IMR-90 (cell line): ENCODE data around the gene DIO1. TPM values are rescaled to one million over a fixed set of nuclear protein-coding genes. Genes with fewer than 3 reads are reported as not detected.

Experiments used
- ATAC-seq: fragments of 200-7000 bp; cut with Tn5 transposase; 2 replicates; pipeline ENCODE4 v1.9.1; 2020; ENCODE audit warnings: low read depth, mild to moderate bottlenecking, moderate library complexity
- BruUV-seq: library from RNA; stranded (reverse); fragments of 400-500 nt; replicated peaks from 2 replicates; lab custom pipeline; 2021; lab: Mats Ljungman, UMichigan
- CTCF ChIA-PET: fragments of 300-600 bp; formaldehyde crosslinking; extraction: SDS; loops from one replicate; lab custom pipeline; 2021; ENCODE audit warnings: antibody characterized with exemption; lab: Yijun Ruan, JAX
- POLR2A ChIA-PET: fragments of 300-600 bp; sonication (Branson Sonifier 250); formaldehyde crosslinking; loops from one replicate; lab custom pipeline; 2022; ENCODE audit warnings: antibody characterized with exemption; ENCODE audit not compliant: unreplicated experiment; lab: Charles Lee
- DNase-seq: peaks from one replicate; pipeline ENCODE4 v3.0.0; 2013
- H2AFZ ChIP-seq: replicated peaks from 2 replicates; pipeline ENCODE3; 2013; ENCODE audit warnings: low read length, mild to moderate bottlenecking; ENCODE audit not compliant: poor library complexity
- H2AK5ac ChIP-seq: 2 replicates; pipeline ENCODE4 v1.6.1; 2013; ENCODE audit warnings: low read depth, low read length, inconsistent platforms
- H2AK9ac ChIP-seq: replicated peaks from 2 replicates; pipeline ENCODE3; 2013; ENCODE audit warnings: mild to moderate bottlenecking, low read depth, low read length, moderate library complexity; ENCODE audit not compliant: poor library complexity
- H2BK120ac ChIP-seq: 2 replicates; pipeline ENCODE4 v1.6.1; 2013; ENCODE audit warnings: low read depth, low read length, inconsistent platforms
- H2BK15ac ChIP-seq: 3 replicates; pipeline ENCODE4 v1.6.1; 2013; ENCODE audit warnings: low read depth, low read length, inconsistent platforms
- H2BK20ac ChIP-seq: 2 replicates; pipeline ENCODE4 v1.6.1; 2013; ENCODE audit warnings: low read depth, mild to moderate bottlenecking, inconsistent platforms, low read length, moderate library complexity
- H2BK5ac ChIP-seq: 2 replicates; pipeline ENCODE4 v1.6.1; 2013; ENCODE audit warnings: mild to moderate bottlenecking, low read depth, low read length, inconsistent platforms; ENCODE audit not compliant: poor library complexity, severe bottlenecking
- H3K14ac ChIP-seq: replicated peaks from 2 replicates; pipeline ENCODE4 v1.6.1; 2013; ENCODE audit warnings: low read depth, low read length, inconsistent platforms
- H3K18ac ChIP-seq: 2 replicates; pipeline ENCODE4 v1.6.1; 2013; ENCODE audit warnings: low read depth, low read length, control low read depth
- H3K23ac ChIP-seq: 2 replicates; pipeline ENCODE4 v1.6.1; 2013; ENCODE audit warnings: low read depth, low read length, inconsistent platforms
- H3K27ac ChIP-seq: 2 replicates; pipeline ENCODE4 v1.5.1; 2013; ENCODE audit warnings: mild to moderate bottlenecking, control low read depth, low read length; ENCODE audit not compliant: insufficient read depth
- H3K27me3 ChIP-seq: 2 replicates; pipeline ENCODE4 v1.6.1; 2013; ENCODE audit warnings: low read length; ENCODE audit not compliant: control insufficient read depth, insufficient read depth
- H3K36me3 ChIP-seq: 2 replicates; pipeline ENCODE4 v1.6.1; 2013; ENCODE audit warnings: low read length, mixed read lengths; ENCODE audit not compliant: control insufficient read depth, insufficient read depth
- H3K4ac ChIP-seq: 2 replicates; pipeline ENCODE4 v1.6.1; 2013; ENCODE audit warnings: low read depth, low read length, inconsistent platforms
- H3K4me1 ChIP-seq: 2 replicates; pipeline ENCODE4 v1.6.1; 2013; ENCODE audit warnings: low read length, mixed read lengths; ENCODE audit not compliant: control insufficient read depth, insufficient read depth
- H3K4me2 ChIP-seq: 2 replicates; pipeline ENCODE4 v1.6.1; 2013; ENCODE audit warnings: low read depth, mild to moderate bottlenecking, control low read depth, low read length, moderate library complexity
- H3K4me3 ChIP-seq: 2 replicates; pipeline ENCODE4 v1.5.1; 2013; ENCODE audit warnings: low read depth, mild to moderate bottlenecking, control low read depth, low read length, moderate library complexity; ENCODE audit not compliant: insufficient read depth
- H3K56ac ChIP-seq: 2 replicates; pipeline ENCODE4 v1.6.1; 2013; ENCODE audit warnings: low read length, inconsistent platforms; ENCODE audit not compliant: insufficient read depth; ENCODE audit errors: extremely low read depth
- H3K79me1 ChIP-seq, 2 experiments: 2 replicates each; pipeline ENCODE4 v1.6.1; 2013; ENCODE audit warnings: low read length in 2 of 2, inconsistent platforms in 1 of 2, low read depth in 1 of 2
- H3K9ac ChIP-seq: 2 replicates; pipeline ENCODE4 v1.6.1; 2013; ENCODE audit warnings: low read depth, low read length, control low read depth
- H3K9me1 ChIP-seq: 2 replicates; pipeline ENCODE4 v1.6.1; 2013; ENCODE audit warnings: low read length, inconsistent platforms; ENCODE audit not compliant: insufficient read depth
- H3K9me3 ChIP-seq: 2 replicates; pipeline ENCODE4 v1.6.1; 2013; ENCODE audit warnings: low read length; ENCODE audit not compliant: control insufficient read depth, insufficient read depth
- H4K20me1 ChIP-seq: 2 replicates; pipeline ENCODE4 v1.6.1; 2013; ENCODE audit warnings: low read length, inconsistent platforms; ENCODE audit not compliant: insufficient read depth
- H4K5ac ChIP-seq: 2 replicates; pipeline ENCODE4 v1.6.1; 2013; ENCODE audit warnings: mild to moderate bottlenecking, low read depth, low read length, control low read depth
- H4K8ac ChIP-seq, 2 experiments: 2 replicates each; pipeline ENCODE4 v1.6.1; 2013; ENCODE audit warnings: low read depth in 2 of 2, low read length in 2 of 2, control low read depth in 1 of 2, inconsistent platforms in 1 of 2
- H4K91ac ChIP-seq: 2 replicates; pipeline ENCODE4 v1.6.1; 2013; ENCODE audit warnings: low read depth, low read length, inconsistent platforms; ENCODE audit not compliant: insufficient read depth
- BHLHE40 ChIP-seq: fragments of 150-350 bp; IDR thresholded peaks from 2 replicates; pipeline ENCODE4 v1.6.1; 2016; ENCODE audit warnings: mild to moderate bottlenecking, low read depth, low read length
- CEBPB ChIP-seq: IDR thresholded peaks from 2 replicates; pipeline ENCODE4 v1.6.1; 2012; ENCODE audit warnings: low read depth, low read length, improper control_type of control experiment
- CHD1 ChIP-seq: IDR thresholded peaks from 2 replicates; pipeline ENCODE4 v1.6.1; 2012; ENCODE audit warnings: low read depth, low read length, improper control_type of control experiment
- ELK1 ChIP-seq: fragments of 150-350 bp; IDR thresholded peaks from 2 replicates; pipeline ENCODE4 v1.6.1; 2016; ENCODE audit warnings: low read depth, mild to moderate bottlenecking, low read length, moderate library complexity, borderline replicate concordance
- FOS ChIP-seq: fragments of 150-350 bp; IDR thresholded peaks from 2 replicates; pipeline ENCODE4 v1.6.1; 2016; ENCODE audit warnings: low read depth, low read length
- MAZ ChIP-seq: IDR thresholded peaks from 2 replicates; pipeline ENCODE4 v1.6.1; 2012; ENCODE audit warnings: low read depth, mild to moderate bottlenecking, low read length, improper control_type of control experiment, moderate library complexity, borderline replicate concordance
- MXI1 ChIP-seq: IDR thresholded peaks from 2 replicates; pipeline ENCODE4 v1.6.1; 2012; ENCODE audit warnings: low read depth, mild to moderate bottlenecking, low read length, moderate library complexity, borderline replicate concordance
- NFE2L2 ChIP-seq: fragments of 150-350 bp; IDR thresholded peaks from 2 replicates; pipeline ENCODE4 v1.6.1; 2016; ENCODE audit warnings: low read depth, mild to moderate bottlenecking, low read length
- RAD21 ChIP-seq: IDR thresholded peaks from 2 replicates; pipeline ENCODE4 v1.6.1; 2012; ENCODE audit warnings: low read length, improper control_type of control experiment
- RFX5 ChIP-seq: IDR thresholded peaks from 2 replicates; pipeline ENCODE4 v1.8.0; 2012; ENCODE audit warnings: low read depth, mild to moderate bottlenecking, low read length, moderate library complexity
- WGBS, 2 experiments: methylation state at CpG; one replicate each; pipeline versions ENCODE4 v1.1.5 to v1.1.7; 2013; ENCODE audit warnings: missing lambda C conversion rate in 2 of 2; ENCODE audit not compliant: insufficient read length in 1 of 2; ENCODE audit errors: extremely low coverage in 2 of 2; 5-methylcytosine and 5-hydroxymethylcytosine counted together
- dilution Hi-C: fragments of 300-500 bp; cut with HindIII; formaldehyde crosslinking; loops from one replicate; pipeline ENCODE4 v1.14.3; 2018; ENCODE audit warnings: low sequenced_read_pairs; ENCODE audit not compliant: unreplicated experiment
- in situ Hi-C: fragments of 300-500 bp; cut with MboI; formaldehyde crosslinking; loops from 3 replicates; pipeline ENCODE4 v1.14.3; 2019; ENCODE audit warnings: low sequenced_read_pairs, inconsistent platforms, mixed read lengths
- intact Hi-C: fragments of 100-400 bp; cut with micrococcal nuclease; formaldehyde crosslinking; loops from 2 replicates; pipeline ENCODE4 v1.10.0; 2022
- polyA plus RNA-seq, 3 experiments: library from polyadenylated mRNA; depleted of rRNA; stranded (reverse); fragments of >200 nt; gene quantifications; 2 replicates each; pipeline ENCODE4 v1.2.3, GENCODE V29; 2012; ENCODE audit warnings: low replicate concordance in 1 of 3
- total RNA-seq: library from RNA; depleted of rRNA; stranded (reverse); fragments of >200 nt; gene quantifications from 2 replicates; pipeline ENCODE4 v1.2.3, GENCODE V29; 2012

DIO1 gene
- total and polyA plus RNA-seq, 2 of the 4 experiments (the other 2 are of a cell fraction): not detected

- H3K56ac ChIP-seq: no peak overlapping the region
- no peak overlapping the region for H3K4ac ChIP-seq
- H4K8ac ChIP-seq: no peak overlapping the region
- H3K14ac ChIP-seq: no peak overlapping the region
- ChIA-PET POLR2A (no interaction called here), CTCF (no interaction called here)
- intact Hi-C loops (no loop called here), in situ Hi-C loops (no loop called here), dilution Hi-C loops (no loop called here)
- H3K27ac ChIP-seq: no peak overlapping the region
- no peak overlapping the region for H4K5ac ChIP-seq
- H4K91ac ChIP-seq: no peak overlapping the region
- no TSS peak for BruUV-seq
- H2AK9ac ChIP-seq: no peak overlapping the region
- peaks cover 8% of the 10 kb centered on the region for H3K36me3 ChIP-seq
- no peak overlapping the region for H2BK15ac ChIP-seq
- H3K18ac ChIP-seq: no peak overlapping the region
- H3K27me3 ChIP-seq: no peaks in the 10 kb centered on the region
- peaks cover 3% of the 10 kb centered on the region; the same call in 1 of the 2 replicates for H3K9me1 ChIP-seq
- no CpG with 5 or more reads among the region's 4 CpGs for WGBS, 2 experiments
- DNase-seq: no peak
- H2BK120ac ChIP-seq: no peak overlapping the region
- no peaks in the 10 kb centered on the region for H3K9me3 ChIP-seq
- no peak overlapping the region for H3K23ac ChIP-seq
- no peak overlapping the region for H2BK20ac ChIP-seq
- no peaks in the 10 kb centered on the region for H4K20me1 ChIP-seq
- no peak overlapping the region for H2BK5ac ChIP-seq
- H3K4me3 ChIP-seq: no peak overlapping the region
- H3K4me2 ChIP-seq: no peak overlapping the region
- peaks cover 6% of the 10 kb centered on the region for H3K4me1 ChIP-seq
- no peaks in the 10 kb centered on the region for H3K79me1 ChIP-seq
- ATAC-seq: no peak
- no peak overlapping the region for H2AFZ ChIP-seq
- H3K9ac ChIP-seq: no peak overlapping the region
- TF ChIP-seq ELK1: no peak
- TF ChIP-seq CHD1: no peak
- TF ChIP-seq RFX5: no peak
- no peak for TF ChIP-seq MXI1
- TF ChIP-seq FOS: no peak
- no peak for TF ChIP-seq CEBPB
- TF ChIP-seq NFE2L2: no peak
- TF ChIP-seq RAD21: no peak
- no peak for TF ChIP-seq BHLHE40
- no peak for TF ChIP-seq MAZ
- H2AK5ac ChIP-seq: no peak overlapping the region
Measured at GRCh38 chr1:53911442-53911841, 17.5 kb downstream of the DIO1 start.
